Anterior cingulate cortex (tissue), 58 donors: ENCODE results near the gene SMC6.

Experiments
- DNase-seq, 58 donors: peaks; one replicate each; lab custom pipeline; 2025; lab: John Stamatoyannopoulos, UW

SMC6 gene

DNA sequence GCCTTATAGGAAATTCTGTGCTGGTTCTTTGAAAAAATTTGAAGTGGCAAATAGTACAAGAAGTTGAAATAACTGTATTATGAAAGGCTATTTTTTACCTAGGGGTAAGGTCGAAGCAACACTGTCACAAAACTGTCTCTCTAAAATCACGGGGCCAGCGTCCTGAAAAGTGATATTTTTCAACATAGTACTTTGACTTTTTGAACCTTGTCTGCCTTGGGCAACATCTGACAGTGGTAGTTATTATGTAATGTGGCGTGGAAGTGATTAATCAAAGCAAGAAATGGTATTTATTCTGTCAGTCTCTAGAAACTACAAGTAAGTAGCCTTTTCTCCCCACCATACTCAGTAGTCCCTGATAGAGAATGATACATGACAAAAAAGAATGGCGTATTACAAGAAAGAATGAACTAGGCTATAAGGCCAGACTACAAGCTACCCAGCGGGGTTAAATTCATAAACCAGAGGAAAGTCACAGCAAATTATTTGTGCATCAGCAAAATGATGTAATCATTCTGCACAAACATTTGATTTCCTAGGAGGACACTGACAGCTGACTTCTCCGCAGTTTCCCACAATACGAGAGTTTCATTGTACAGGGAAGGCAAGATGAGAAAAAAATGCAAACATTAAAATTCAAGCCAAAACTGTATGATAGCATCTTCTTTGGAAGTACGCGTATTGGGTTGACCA, 10.2 kb upstream of the SMC6 start:
- DNase-seq, result no peak

DNA sequence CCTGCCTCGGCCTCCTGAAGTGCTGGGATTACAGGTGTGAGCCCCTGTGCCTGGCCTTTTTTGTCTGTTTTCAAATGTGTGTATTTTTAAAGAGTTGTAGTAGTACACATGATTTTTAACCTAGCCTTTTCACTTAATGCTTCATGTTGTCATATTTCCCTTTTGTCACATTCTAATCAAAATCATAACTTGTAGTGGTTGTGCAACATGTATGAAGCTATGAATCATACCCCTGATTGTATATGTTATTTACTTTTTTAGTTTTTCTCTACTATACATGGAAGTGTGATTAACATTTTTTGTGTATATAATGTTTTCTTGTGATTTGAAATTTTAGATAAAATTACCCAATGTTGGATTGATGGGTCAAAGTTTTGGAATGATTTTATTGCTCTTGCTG, 8.8 kb upstream of the SMC6 start:
- no peak for DNase-seq

DNA sequence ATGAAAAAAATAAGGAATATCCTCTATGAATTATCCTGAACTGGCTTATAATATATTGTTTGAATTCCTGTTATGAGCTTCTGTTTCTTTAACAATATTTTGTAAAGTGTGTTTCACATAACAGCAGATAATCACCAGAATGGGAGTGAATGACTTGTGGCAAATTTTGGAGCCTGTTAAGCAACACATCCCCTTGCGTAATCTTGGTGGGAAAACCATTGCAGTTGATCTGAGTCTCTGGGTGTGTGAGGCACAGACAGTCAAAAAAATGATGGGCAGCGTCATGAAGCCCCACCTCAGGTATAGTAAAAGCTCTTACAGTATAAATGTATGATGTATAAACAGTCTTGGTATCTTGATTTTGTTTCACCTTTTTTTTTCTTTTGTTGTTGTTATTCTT, 6.2 kb upstream of the SMC6 start:
- no peak for DNase-seq

DNA sequence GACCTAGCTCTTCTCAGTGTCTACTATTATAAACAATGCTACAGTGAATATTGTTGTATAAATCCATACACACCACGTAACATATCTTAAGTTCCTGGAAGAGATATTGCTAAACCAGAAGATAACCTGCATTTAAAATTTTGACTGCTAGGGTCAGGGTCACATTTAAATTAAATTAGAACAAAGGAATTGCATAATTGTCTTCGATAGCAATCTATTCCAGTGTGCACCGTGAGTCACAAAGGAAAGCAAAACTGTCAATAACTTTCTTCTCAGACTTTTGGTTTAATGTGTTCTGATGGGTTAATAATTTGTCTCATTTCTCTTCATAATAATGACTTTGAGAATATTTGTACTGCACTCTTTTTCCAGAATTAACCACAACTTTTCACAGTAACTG, 4.5 kb upstream of the SMC6 start:
- DNase-seq, result no peak

DNA sequence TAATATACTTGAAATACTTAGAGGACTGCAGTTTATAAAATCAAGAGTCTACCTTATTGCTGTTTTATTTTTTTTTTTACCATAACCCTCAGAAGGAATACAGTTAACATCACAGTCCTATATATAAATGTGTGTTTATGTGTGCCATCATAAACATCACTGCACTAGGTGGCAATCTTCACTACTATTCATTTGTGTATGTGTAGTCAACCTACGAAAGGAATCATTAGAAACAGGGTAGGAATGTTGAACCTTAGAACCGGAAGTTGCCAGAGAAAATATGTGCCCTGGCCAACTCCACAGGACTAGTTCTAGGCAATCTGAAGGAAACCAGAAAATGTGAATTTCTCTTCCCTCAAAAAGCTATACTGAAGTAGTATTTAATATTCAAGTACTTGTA, 3.7 kb upstream of the SMC6 start:
- no peak for DNase-seq

DNA sequence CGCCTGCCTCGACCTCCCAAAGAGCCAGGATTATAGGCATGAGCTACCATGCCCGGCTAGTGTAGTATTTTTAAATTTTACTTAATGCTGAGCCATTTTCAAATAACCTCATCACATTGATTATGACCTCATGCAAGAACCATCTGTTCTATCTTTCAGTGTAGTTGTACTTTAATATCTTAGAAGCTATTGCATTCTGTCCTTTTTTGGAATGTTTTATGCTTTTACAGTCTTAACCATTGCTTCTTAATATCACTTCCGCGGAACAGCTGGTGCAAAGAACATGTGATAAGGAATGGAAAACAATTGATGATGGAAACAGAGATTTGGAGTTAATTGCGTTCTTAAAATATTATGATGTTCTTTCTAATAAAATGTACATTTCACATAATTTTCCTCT, 3.1 kb upstream of the SMC6 start:
- DNase-seq, result no peak

DNA sequence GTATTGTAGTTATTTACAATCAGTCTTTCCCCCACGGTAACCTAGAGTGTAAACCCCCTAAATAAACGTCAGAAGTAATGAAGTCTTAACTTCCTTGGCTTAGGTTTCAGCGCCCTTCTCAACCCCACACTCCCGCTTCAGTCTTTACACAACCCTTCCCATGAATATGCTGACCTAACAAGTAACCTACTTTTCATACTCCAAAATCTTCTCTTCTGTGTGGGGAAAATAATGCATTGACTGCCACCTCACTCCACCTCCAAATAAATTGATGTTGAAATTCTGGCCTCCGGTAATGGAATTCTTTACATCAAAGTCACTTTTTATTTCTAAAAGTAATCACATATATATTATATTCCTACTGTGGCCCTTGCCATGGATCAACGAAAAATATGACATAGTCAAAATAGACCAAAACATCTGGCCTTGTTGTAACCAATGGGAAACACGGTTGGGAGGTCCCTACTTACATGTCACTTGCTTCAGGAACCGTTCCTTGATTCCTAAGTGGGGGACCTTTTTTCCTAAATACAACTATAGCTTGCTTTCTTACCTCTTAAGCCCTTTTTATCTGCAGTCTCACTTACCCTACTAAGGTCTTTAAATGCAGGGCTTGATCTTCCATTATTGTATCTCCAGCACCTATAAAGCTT, 1.3 kb upstream of the SMC6 start:
- no peak for DNase-seq

DNA sequence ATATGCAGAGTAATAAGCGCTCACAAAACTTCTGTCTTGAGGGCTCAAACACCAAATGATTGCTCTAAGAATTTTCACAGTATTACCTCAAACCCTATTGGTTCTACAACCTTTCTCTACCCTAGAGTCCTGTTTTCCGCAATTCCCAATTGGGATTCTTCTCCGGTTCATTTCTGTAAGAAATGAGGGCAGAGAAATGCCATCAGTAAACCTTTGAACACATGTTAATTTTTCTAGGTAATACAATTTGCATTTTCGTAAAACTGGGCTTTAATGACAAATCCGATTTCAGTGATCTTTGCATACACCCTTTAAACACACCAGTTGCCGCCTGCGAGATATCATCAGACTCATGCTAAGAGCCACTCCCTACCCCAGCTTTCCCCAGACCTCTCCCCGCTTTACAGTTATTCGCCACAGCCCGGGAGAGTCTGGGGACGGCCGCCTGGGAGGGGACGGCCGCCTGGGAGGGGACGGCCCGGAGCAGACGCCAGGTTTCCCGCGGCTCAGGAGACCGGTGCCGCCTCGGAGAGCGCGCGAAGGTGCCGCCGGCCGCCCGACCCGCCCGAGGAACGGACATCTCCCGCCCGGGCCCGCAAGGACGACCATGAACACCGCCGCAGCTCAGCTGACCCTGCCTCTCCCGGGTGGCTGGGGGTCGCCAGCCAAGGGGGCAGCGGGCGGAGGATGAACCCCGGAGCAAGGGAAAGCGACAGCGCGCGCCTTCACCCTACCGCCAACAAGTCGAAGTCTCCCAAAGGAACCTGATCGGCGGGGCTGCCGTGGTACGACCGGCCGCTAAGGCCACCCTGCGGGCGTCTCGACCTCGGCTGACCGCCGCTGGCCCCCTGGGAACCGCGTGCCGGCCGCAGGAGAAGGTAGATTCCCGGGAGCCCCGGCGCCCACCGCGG, 463 bp downstream of the SMC6 start:
- DNase-seq, result peak in 34 of 58 donors; percentile 3 to 81 (median 54)

DNA sequence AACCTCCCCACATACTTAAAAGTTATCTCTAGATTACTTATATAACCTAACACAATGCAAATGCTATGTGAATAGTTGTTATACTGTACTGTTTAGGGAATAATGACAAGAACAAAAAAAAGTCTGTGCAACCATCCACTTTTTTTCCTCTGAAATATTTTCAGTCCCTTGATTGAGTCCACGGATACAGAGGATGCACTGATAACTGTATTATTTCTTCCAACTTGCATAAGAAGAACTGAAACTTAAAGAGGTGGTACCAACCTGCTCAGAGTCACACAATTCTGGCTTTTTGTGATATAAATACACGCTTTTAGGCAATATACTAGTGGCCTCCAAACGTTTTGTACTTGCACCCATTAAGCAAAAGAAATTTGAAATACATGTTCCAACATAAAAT, 1.4 kb downstream of the SMC6 start:
- no peak for DNase-seq

DNA sequence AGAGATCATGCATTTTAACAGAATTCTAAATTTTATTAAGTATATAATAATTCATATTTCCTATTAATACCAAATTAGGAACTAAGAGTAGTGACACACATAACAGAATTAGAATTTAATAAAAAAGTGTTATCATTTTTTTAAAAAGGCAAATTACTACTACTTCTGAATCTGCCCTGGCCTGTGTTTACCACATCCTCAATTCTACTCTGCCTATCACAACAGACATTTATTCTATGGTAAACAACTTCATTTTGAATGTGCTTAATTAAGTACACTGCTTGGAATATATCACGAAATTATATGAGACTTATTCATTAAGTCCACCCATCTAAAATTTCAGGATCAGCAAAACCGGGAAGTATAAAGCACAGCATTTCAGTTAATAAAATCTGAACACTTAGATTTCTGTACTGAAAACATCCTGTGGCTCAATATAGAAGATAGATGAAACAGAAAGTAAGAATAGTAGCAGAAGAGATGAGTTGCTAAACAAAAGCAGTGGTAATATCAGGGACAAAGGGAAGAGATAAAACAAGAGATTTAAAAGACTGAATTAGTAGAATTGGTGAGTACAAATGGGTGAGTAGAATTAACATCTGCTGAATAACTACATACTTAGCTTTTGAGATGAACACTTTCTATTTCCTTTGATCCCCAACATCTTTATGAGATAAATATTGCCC, 3.7 kb downstream of the SMC6 start:
- DNase-seq, result no peak

DNA sequence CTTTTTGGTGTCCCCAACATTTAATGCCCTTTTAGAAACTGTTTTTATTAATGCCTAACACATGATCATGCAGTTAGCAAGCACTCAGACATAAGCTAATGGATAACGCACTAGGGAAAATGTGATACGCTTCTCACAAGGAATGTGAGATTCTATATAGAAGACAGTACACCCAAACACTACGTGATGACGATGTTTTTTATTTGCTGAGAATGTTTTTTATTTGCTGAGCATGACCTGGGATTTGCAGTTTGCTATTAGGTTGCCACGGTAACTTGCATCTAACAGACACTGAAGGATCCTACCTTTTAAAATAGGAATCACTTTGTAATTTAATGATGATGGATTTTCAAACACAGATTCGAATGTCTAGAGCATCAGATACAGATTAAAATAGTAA, 4.9 kb downstream of the SMC6 start:
- no peak for DNase-seq

DNA sequence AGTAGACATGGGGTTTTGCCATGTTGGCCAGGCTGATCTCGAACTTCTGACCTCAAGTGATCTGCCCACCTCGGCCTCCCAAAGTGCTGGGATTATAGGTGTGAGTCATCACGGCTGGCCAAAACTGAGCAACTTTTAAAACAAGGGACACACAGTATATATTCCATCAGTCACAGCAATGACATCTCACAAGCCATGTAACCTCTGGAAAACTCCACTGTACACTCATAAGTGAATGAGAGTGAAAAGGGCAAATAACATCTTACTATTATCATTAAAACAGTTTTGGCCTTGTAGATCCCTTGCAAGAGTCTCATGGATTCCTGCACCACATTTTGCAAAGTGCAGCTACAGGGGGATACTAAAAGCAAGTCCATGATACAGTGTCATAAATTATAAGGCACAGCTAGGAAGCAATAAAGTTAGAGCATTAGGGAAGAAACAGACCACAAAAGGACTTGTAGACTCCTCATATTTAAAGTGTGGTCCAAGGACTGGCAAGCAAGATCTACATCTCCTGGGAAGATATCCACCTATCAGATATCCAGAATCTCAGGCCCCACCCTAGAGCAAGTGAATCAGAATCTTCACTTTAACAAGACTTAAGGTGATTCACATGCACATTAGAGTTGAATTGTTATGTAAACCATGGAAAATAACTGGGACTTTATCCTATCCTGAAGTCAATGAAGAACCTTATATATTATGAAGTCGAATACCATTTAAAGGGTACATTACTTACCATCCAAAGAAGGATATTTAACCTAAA, 5.7 kb downstream of the SMC6 start:
- no peak for DNase-seq

DNA sequence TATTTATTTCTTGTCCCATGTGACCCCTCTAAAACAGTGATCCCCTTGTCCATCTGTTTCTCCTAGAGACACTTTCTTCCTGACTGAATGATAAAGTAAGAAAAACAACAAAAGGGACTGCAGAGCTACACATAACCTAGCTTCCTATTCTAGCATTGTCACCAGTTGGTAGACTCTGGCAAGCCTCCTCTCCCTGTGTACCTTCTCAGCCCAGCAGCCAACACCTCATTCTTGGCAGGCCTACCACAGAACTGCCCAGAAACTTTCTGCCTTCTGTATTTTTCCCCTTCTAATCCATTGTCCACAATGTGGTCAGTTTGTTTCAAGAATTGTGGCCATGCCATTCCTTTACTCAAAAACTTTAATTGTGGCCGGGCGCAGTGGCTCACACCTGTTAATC, 13.4 kb downstream of the SMC6 start:
- no peak for DNase-seq

DNA sequence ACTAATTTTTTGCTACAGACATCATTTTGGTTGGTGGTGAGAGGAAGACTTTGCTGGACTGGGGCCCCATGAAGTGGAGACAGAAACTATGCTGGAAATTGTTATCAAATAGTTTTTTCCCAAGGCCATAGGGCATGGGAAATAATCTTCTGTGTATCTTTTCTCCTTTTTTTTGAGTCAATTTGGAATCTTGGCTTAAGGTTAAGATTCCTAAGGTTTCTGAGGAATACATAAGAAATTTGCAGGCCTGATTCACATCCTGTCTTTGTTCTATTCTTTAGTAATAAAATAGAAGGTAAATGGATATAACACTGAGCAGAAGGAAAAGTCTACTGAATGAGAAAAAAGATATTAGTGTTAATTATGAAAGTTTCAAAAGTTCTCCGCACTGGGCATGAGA, 16.6 kb downstream of the SMC6 start:
- DNase-seq, result no peak

DNA sequence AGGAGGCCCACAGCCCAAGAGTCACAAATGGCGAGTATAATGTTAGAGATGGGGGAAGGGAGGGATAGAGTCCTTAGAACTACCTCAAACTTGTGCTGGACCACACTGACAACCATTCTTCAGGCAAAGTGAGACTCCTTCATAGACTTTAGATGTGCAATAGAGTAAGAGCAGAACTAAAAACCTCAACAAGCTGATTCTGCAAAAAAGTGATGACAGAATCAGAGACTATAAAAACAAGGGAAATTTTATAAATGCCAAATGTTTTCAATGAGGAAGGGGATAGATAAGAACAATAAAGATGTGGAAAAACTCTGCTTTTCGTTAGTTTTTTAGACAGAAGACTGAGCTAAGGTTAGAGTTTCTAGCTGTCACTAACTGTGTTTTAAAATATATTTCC, 17.7 kb downstream of the SMC6 start:
- no peak for DNase-seq

DNA sequence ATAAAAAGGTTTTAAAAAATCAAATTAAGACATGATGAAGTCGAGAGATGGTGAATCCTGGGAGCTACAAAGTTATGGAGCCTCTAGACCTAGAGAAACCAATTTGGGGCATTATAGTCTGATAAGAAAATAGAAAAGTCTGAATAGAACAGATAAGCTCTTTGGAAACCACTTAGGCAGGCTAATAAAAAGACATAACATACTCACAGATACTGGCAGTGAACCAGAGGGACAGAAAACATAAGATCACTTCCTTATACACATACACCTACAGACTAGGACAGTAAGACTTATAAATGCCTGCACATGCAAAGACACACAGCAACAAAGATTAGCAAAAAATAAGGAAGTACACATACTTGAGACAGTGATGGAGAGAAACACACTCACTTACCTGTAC, 20.0 kb downstream of the SMC6 start:
- DNase-seq, result no peak

DNA sequence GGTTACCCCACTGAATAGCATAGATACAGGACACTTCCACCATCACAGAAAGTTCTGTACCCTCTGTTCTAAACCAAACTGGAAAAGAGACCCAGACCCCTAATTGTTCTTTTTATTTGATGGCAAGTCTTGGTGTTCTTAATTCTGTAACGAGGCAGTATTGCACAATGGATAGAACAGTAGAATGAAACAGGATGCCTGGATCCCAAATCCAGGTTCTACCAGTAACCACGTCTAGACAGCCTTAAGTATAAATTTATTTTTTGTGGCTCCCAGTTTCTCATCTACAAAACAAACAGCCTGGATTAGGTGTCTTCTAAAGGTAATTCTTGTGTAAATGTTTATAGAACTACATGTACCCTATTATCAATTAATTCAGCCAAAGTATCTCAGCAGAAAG, 23.7 kb downstream of the SMC6 start:
- no peak for DNase-seq

DNA sequence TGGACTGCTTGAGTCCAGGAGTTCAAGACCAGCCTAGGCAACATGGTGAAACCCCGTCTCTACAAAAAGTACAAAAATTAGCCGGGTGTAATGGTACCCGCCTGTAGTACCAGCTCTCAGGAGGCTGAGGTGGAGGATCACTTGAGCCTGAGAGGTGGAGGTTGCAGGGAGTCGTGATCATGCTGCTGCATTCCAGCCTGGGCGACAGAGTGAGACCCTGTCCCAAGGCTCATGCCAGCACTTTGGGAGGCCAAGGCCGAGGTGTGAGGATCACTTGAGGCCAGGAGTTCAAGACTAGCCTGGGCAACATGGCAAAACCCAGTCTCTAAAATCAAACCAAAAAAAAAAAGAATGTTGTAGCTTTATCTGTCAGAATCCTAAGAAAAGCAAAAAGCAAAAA, 25.4 kb downstream of the SMC6 start:
- DNase-seq, result no peak

DNA sequence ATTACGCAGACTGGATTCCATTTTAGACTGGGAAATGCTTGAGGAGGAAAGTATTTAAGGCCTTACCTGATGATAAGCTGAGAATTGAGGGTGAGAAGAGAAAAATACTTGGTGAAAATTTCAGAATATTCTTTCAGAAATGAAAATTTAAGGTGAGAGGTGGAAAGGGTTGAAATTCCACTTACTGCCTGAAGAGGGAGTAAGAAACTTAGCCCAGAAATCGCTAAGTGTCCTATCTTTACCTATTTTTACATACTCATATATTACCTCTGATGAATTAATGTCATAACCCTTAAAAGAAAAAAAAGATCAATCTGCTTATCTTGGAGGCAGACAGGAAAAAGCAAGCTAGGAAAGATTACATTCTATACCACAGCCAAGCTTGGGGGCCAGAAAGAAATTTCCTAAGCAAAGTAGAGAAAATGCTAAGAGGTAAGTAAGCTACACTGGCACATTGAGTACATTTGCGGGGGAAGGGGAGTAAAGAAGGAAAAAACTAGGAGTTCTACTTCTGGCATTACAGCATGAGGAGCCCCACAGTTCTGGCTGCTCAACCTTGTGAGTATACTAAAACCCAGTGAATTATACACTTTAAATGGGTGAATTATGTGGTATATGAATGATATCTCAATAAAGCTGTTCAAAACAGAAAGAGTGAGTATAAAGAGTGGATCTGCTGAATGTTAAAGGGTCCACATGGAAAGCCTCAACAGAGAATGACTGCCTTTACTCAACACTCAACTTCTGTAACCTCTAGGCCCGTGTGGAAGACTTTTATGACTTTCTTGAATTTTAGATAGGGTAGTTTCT, 33.8 kb downstream of the SMC6 start:
- no peak for DNase-seq
